Activated CD4-positive, alpha-beta T cell treated with anti-CD3 and anti-CD28 coated beads, Interleukin-2, amount 10 ng/mL, durations not matched to agents 24 days and 14 days (primary cell): ENCODE measurements around the gene CPT1B. TPM values are rescaled to one million over a fixed set of nuclear protein-coding genes. Genes with fewer than 3 reads are reported as not detected.
"Not testable (repeated sequence)": the region's sequence is repeated elsewhere in the genome, so short reads cannot be mapped to it uniquely, and the experiment has no call there.

Source experiments
- DNase-seq: peaks from one replicate; pipeline ENCODE4 v3.0.0; 2022
- H3K27ac Mint-ChIP-seq: one replicate; pipeline ENCODE4 v1.8.0; 2022; ENCODE audit warnings: mild to moderate bottlenecking, mixed read lengths
- H3K27me3 Mint-ChIP-seq: one replicate; pipeline ENCODE4 v1.8.0; 2022; ENCODE audit warnings: mixed read lengths
- H3K36me3 Mint-ChIP-seq: one replicate; pipeline ENCODE4 v1.8.0; 2022; ENCODE audit warnings: low read depth, mild to moderate bottlenecking, mixed read lengths
- H3K4me1 Mint-ChIP-seq: one replicate; pipeline ENCODE4 v1.8.0; 2021; ENCODE audit warnings: mixed read lengths
- H3K4me3 Mint-ChIP-seq: one replicate; pipeline ENCODE4 v1.8.0; 2022; ENCODE audit warnings: mild to moderate bottlenecking, moderate library complexity, mixed read lengths
- H3K9me3 Mint-ChIP-seq: one replicate; pipeline ENCODE4 v1.8.0; 2021; ENCODE audit warnings: mixed read lengths
- intact Hi-C: fragments of 100-400 bp; cut with micrococcal nuclease; formaldehyde crosslinking; loops from one replicate; pipeline ENCODE4 v1.15.1; 2023
- total RNA-seq: library from RNA; stranded (reverse); gene quantifications from 2 replicates; pipeline ENCODE4 v1.2.3, GENCODE V29; 2022

The CPT1B gene
- total RNA-seq, 1 donor from 2014 or later: 71.5 TPM

- H3K36me3 Mint-ChIP-seq: peaks cover 7% of the 10 kb centered on the region
- intact Hi-C loops: loop anchor here (2.0 kb wide), 1 partner anchor 15 kb away; the partner anchor contains the start of gene TYMP
- peaks cover 50% of the 10 kb centered on the region for H3K4me1 Mint-ChIP-seq
- H3K4me3 Mint-ChIP-seq: peak within 1 kb of the TSS; percentile 72
- no peaks in the 10 kb centered on the region for H3K27me3 Mint-ChIP-seq
- H3K27ac Mint-ChIP-seq: peak within 1 kb of the TSS; percentile 86
- peak; percentile 80 for DNase-seq
- no peaks in the 10 kb centered on the region for H3K9me3 Mint-ChIP-seq
Observed at GRCh38 chr22:50545522-50546325, 32.5 kb downstream of the CPT1B start, which contains the start of gene KLHDC7B. Gene KLHDC7B, plus strand, starts transcription at chr22:50545899. Its CDS starts 345 bp downstream, at chr22:50546244.

DNA sequence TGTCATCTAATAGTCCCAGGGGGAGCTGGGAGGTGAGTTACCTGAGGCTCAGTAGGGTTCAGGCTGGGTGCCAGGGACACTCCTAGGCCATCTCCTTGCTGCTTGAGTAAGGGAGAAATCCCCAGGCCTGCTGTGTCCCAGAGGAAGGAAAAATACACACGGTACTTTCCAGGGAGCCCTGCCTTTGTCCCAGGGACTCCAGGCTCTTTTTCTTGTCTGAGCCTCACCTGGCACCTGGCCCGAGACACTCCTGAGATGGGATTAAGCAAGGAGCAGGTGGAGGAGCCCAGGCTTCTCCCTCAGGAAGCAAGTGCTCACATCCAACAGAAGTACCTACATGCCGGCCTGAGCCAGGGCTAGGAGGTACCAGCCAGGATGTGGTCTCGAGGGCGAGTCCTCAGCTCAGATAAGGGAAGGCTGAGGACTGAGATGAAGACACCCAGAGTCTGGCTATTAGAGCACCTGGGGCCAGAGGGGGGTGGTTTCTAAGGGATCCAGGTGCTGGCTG, 33.4 kb downstream of the CPT1B start:
- peaks cover 50% of the 10 kb centered on the region for H3K4me1 Mint-ChIP-seq
- H3K27me3 Mint-ChIP-seq: no peaks in the 10 kb centered on the region
- intact Hi-C loops: loop anchor here (2.0 kb wide), 1 partner anchor 14 kb away; the partner anchor contains the start of gene TYMP
- DNase-seq: peak; percentile 80
- no peaks in the 10 kb centered on the region for H3K9me3 Mint-ChIP-seq
- peaks cover 5% of the 10 kb centered on the region for H3K36me3 Mint-ChIP-seq
- H3K4me3 Mint-ChIP-seq: peak overlapping the region; percentile 72
- peak overlapping the region; percentile 86 for H3K27ac Mint-ChIP-seq

- peak overlapping the region; percentile 72 for H3K4me3 Mint-ChIP-seq
- H3K36me3 Mint-ChIP-seq: peaks cover 5% of the 10 kb centered on the region
- DNase-seq: peak; percentile 95
- H3K27ac Mint-ChIP-seq: peak overlapping the region; percentile 86
- peaks cover 56% of the 10 kb centered on the region for H3K4me1 Mint-ChIP-seq
- no peaks in the 10 kb centered on the region for H3K9me3 Mint-ChIP-seq
- intact Hi-C loops: loop anchor here (2.0 kb wide), 1 partner anchor 13 kb away; the partner anchor contains the start of gene TYMP
- H3K27me3 Mint-ChIP-seq: no peaks in the 10 kb centered on the region
Observed at GRCh38 chr22:50544078-50544745, 34.0 kb downstream of the CPT1B start.

DNA sequence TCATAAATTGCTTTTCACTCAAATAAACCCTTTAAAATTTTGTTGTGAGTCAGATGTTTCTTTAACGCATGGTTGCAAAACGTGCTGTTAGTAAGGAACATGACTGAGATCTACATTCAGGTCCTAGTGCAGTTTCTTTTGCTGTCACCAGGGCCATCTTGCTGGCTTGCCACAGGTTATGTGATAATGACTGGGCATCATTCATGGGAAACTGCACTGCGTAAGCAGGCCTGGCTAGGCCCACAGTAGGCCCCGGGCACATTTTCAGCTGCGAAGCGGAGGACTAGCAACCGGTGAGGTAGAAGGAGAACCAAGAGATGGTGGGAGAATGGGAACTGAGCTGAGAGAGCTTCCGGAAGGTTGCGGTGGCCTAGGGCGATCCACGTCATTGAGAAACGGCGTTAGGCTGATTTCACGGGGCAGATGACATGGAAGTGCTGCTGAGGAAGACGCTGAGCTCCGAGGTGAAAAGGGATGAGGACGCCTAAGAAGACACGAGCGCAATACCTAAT, 35.8 kb downstream of the CPT1B start:
- Mint-ChIP-seq H3K4me3 (peak overlapping the region; percentile 10), H3K27ac (peak overlapping the region; percentile 91), H3K9me3 (no peaks in the 10 kb centered on the region), H3K4me1 (peaks cover 64% of the 10 kb centered on the region), H3K27me3 (no peaks in the 10 kb centered on the region), H3K36me3 (peaks cover 7% of the 10 kb centered on the region)
- intact Hi-C loops: no loop called here
- DNase-seq: peak; percentile 72

DNA sequence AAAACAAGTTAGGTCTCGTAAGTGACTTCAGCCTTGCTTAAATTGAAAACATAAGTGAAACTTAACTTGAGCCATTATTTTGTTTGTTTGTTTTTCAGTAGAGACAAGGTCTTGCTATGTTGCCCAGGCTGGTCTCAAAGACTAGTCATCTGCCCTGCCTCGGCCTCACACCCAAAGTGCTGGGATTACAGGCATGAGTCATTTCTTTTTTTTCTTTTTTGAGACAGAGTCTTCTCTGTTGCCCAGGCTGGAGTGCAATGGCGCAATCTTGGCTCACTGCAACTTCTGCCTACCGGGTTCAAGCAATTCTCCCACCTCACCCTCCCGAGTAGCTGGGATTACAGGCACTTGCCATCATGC, 36.6 kb downstream of the CPT1B start:
- H3K27ac Mint-ChIP-seq: peak overlapping the region; percentile 91
- peak overlapping the region; percentile 32 for H3K4me3 Mint-ChIP-seq
- peak; percentile 83 for DNase-seq
- H3K9me3 Mint-ChIP-seq, intact Hi-C loops, H3K36me3 Mint-ChIP-seq, H3K27me3 Mint-ChIP-seq: not testable (repeated sequence)
- H3K4me1 Mint-ChIP-seq: peaks cover 70% of the 10 kb centered on the region

- peak; percentile 67 for DNase-seq
- no peaks in the 10 kb centered on the region for H3K9me3 Mint-ChIP-seq
- H3K27ac Mint-ChIP-seq: peak overlapping the region; percentile 91
- intact Hi-C loops: no loop called here
- peaks cover 7% of the 10 kb centered on the region for H3K36me3 Mint-ChIP-seq
- no peaks in the 10 kb centered on the region for H3K27me3 Mint-ChIP-seq
- H3K4me3 Mint-ChIP-seq: peak overlapping the region; percentile 46
- peaks cover 65% of the 10 kb centered on the region for H3K4me1 Mint-ChIP-seq
Observed at GRCh38 chr22:50540381-50540780, 37.8 kb downstream of the CPT1B start.

DNA sequence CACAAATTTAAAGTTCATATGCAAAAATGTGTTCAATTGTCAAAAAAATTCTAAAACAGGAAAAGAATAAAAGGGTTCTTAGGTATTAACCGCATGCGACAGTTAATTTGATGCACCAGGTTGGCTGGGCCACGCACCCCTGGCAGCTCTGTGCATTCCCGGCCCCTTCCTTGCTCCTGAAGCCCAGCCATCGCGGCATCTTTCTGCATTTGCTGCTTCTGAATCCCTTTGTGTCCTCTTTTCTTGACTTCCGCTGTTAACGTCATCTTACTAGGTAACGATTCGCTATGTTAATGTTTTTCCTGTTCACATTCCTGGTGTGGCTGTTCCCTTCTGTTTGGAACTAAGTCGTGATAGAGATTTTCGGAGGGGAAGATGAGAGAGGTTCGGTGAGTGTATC, 40.5 kb downstream of the CPT1B start:
- H3K36me3 Mint-ChIP-seq: peaks cover 7% of the 10 kb centered on the region
- H3K4me1 Mint-ChIP-seq: peaks cover 75% of the 10 kb centered on the region
- intact Hi-C loops: loop anchor here (2.0 to 5.0 kb wide), 3 partner anchors 25 to 155 kb away; partner anchors contain the start of genes CHKB and SYCE3
- H3K9me3 Mint-ChIP-seq: no peaks in the 10 kb centered on the region
- DNase-seq: no peak
- H3K27me3 Mint-ChIP-seq: no peaks in the 10 kb centered on the region
- peak overlapping the region; percentile 99 for H3K27ac Mint-ChIP-seq
- H3K4me3 Mint-ChIP-seq: peak overlapping the region; percentile 55

DNA sequence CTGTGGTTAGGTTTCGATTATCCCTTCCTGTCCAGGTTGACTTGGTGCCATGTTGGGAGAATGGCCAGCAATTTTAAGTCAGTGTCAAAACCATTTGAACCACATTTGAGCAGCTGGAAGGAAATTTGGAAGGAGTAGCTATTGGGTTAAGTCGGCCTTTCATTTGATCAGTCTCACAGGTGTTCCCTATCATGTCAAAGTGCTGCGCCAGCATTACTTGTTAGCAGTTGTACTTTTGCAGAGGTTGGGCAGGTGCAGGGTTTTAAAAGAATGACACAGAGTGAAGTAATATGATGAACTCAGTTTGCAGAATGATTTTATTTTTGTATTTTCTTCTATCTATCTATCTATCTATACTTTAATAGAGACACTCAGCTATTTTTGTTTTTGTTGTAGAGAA, 42.0 kb downstream of the CPT1B start:
- Mint-ChIP-seq H3K4me3 (no peak overlapping the region), H3K36me3 (peaks cover 4% of the 10 kb centered on the region), H3K9me3 (no peaks in the 10 kb centered on the region), H3K27me3 (no peaks in the 10 kb centered on the region), H3K27ac (peak overlapping the region; percentile 41), H3K4me1 (peaks cover 63% of the 10 kb centered on the region)
- intact Hi-C loops: loop anchor here (5.0 kb wide), 1 partner anchor 156 kb away; no protein-coding TSS in a partner anchor
- DNase-seq: no peak

DNA sequence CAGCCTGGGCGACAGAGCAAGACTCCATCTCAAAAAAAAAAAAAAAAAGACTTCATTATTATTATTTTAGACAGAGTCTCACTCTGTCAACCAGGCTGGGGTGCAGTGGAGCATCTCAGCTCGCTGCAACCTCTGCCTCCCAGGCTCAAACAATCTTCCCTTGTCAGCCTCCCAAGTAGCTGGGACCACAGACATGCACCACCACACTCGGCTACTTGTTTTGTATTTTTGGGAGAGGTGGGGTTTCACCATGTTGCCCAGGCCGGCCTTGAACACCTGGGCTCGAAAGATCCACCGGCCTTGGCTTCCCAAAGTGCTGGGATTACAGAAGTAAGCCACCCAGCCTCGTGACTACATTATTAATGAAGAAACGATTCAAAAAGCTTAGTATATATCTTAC, 43.1 kb downstream of the CPT1B start:
- Mint-ChIP-seq H3K9me3 (no peaks in the 10 kb centered on the region), H3K4me3 (no peak overlapping the region), H3K27ac (no peak overlapping the region), H3K36me3 (peaks cover 4% of the 10 kb centered on the region), H3K4me1 (peaks cover 54% of the 10 kb centered on the region), H3K27me3 (no peaks in the 10 kb centered on the region)
- intact Hi-C loops: loop anchor here (5.0 kb wide), 1 partner anchor 157 kb away; no protein-coding TSS in a partner anchor
- DNase-seq: no peak

- Mint-ChIP-seq H3K4me3 (peak overlapping the region; percentile 96), H3K27ac (peak overlapping the region; percentile 100), H3K4me1 (peaks cover 44% of the 10 kb centered on the region)
- intact Hi-C loops, H3K9me3 Mint-ChIP-seq, H3K27me3 Mint-ChIP-seq, H3K36me3 Mint-ChIP-seq: not testable (repeated sequence)
- DNase-seq: peak; percentile 68
Observed at GRCh38 chr22:50533856-50534711, 44.1 kb downstream of the CPT1B start.

DNA sequence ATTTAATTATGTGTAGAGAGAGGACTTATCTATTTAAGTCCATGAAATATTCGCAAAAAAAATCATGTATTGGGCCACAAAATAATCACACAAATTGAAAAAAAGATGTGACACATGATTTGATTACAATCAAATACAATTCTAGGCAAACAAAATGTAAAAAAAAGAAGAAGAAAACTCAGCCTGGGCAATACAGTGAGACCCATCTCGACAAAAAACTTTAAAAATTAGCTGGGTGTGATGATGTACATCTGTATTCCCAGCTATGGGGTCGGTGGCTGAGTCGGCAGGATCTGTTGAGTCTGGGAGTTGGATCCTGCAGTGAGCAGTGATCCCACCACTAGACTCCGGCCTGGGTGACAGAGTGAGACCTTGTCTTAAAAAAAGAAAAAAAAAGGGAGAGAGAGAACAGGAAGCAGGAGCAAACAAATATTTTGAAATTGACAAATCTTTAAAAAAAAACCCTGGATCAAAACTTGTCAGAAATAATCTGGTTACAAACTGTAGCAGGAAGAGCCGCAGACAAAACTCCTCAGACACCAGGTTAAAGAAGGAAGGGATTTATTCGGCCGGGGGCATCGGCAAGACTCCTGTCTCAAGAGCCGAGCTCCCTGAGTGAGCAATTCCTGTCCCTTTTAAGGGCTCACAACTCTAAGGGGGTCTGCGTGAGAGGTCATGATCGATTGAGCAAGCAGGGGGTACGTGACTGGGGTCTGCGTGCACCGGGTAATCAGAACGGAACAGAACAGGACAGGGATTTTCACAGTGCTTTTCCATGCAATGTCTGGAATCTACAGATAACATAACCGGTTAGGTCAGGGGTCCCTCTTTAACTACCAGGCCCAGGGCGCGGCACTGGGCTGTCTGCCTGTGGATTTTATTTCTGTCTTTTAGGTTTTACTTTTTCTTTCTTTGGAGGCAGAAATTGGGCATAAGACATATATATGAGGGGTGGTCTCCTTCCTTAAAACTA, 45.1 kb downstream of the CPT1B start:
- Mint-ChIP-seq H3K27me3 (no peaks in the 10 kb centered on the region), H3K36me3 (peaks cover 11% of the 10 kb centered on the region), H3K27ac (peak overlapping the region; percentile 100), H3K9me3 (no peaks in the 10 kb centered on the region), H3K4me1 (peaks cover 48% of the 10 kb centered on the region), H3K4me3 (peak overlapping the region; percentile 96)
- intact Hi-C loops: no loop called here
- DNase-seq: no peak

GRCh38 chr22:50531962-50532674, 46.1 kb downstream of the CPT1B start:
- H3K27me3 Mint-ChIP-seq: no peaks in the 10 kb centered on the region
- no peaks in the 10 kb centered on the region for H3K9me3 Mint-ChIP-seq
- DNase-seq: no peak
- peaks cover 19% of the 10 kb centered on the region for H3K36me3 Mint-ChIP-seq
- peak overlapping the region; percentile 100 for H3K27ac Mint-ChIP-seq
- intact Hi-C loops: loop anchor here (1.0 to 2.0 kb wide), 6 partner anchors 7 to 89 kb away; partner anchors contain the start of genes CHKB, KLHDC7B, NCAPH2 and SYCE3
- H3K4me3 Mint-ChIP-seq: peak overlapping the region; percentile 96
- H3K4me1 Mint-ChIP-seq: peaks cover 49% of the 10 kb centered on the region
